Adipose tissue (tissue), 3 donors: Measurements from ENCODE around the gene FAF2. TPM values are rescaled to one million over a fixed set of nuclear protein-coding genes. Genes with fewer than 3 reads are reported as not detected.

ENCODE experiments used
- H3K27ac ChIP-seq: one replicate; pipeline ENCODE4 v1.5.1; 2013; ENCODE audit warnings: low read depth, low read length
- WGBS, 3 donors: extraction: QIAGEN DNeasy Blood & Tissue Kit; methylation state at CpG; one replicate each; pipeline ENCODE4 v1.1.7; 2013; 5-methylcytosine and 5-hydroxymethylcytosine counted together
- polyA plus RNA-seq, 3 donors: library from polyadenylated mRNA; stranded (reverse); fragments of 200-250 nt; gene quantifications; one replicate each; pipeline ENCODE4 v1.2.3, GENCODE V29; 2013
- donor health status: healthy with polysubstance abuse.
- donor health status: Bipolar disorder and iron deficiency.
- donor health status: healthy.

FAF2 gene
- polyA plus RNA-seq, 3 donors = 8.4 to 14.3 (median 9.9) TPM

GRCh38 chr5:176521699-176522263, 73.6 kb downstream of the FAF2 start:
- WGBS, 3 donors = 68 to 81% (median 69%) methylated on average over 10 of the region's 10 CpGs
- no peak overlapping the region for H3K27ac ChIP-seq

- WGBS, 3 donors = 92 to 96% (median 93%) methylated on average over 6 of the region's 6 CpGs
- H3K27ac ChIP-seq = no peak overlapping the region
Observed at GRCh38 chr5:176524138-176524537, 76.0 kb downstream of the FAF2 start.

- no peak overlapping the region for H3K27ac ChIP-seq
- 89 to 94% (median 93%) methylated on average over 15 of the region's 15 CpGs for WGBS, 3 donors
Observed at GRCh38 chr5:176524987-176525386, 76.8 kb downstream of the FAF2 start.

GRCh38 chr5:176525677-176526076, 77.5 kb downstream of the FAF2 start:
- WGBS, 3 donors = 90 to 97% (median 95%) methylated on average over 9 of the region's 9 CpGs
- H3K27ac ChIP-seq = no peak overlapping the region

- WGBS, 3 donors = 92 to 93% (median 92%) methylated on average over 9 of the region's 9 CpGs
- H3K27ac ChIP-seq = no peak overlapping the region
Observed at GRCh38 chr5:176526462-176526861, 78.3 kb downstream of the FAF2 start.

- 86 to 87% (median 87%) methylated on average over 34 of the region's 34 CpGs for WGBS, 3 donors
Observed at GRCh38 chr5:176527246-176528222, 79.3 kb downstream of the FAF2 start.

GRCh38 chr5:176528301-176528700, 80.1 kb downstream of the FAF2 start:
- no peak overlapping the region for H3K27ac ChIP-seq
- WGBS, 3 donors = 67 to 82% (median 73%) methylated on average over 11 of the region's 11 CpGs

More at GRCh38 chr5:176527246-176528222, 79.3 kb downstream of the FAF2 start:
- H3K27ac ChIP-seq = no peak overlapping the region

GRCh38 chr5:176528761-176529115, 80.6 kb downstream of the FAF2 start:
- WGBS, 3 donors = 75 to 93% (median 77%) methylated on average over 17 of the region's 17 CpGs
- H3K27ac ChIP-seq = no peak overlapping the region

- WGBS, 3 donors = 93 to 95% (median 94%) methylated on average over 26 of the region's 26 CpGs
- H3K27ac ChIP-seq = no peak overlapping the region
Observed at GRCh38 chr5:176529116-176529740, 81.0 kb downstream of the FAF2 start.

GRCh38 chr5:176529741-176530141, 81.6 kb downstream of the FAF2 start:
- 50 to 76% (median 61%) methylated on average over 11 of the region's 11 CpGs for WGBS, 3 donors
- H3K27ac ChIP-seq = no peak overlapping the region

- H3K27ac ChIP-seq = no peak overlapping the region
- WGBS, 3 donors = 57 to 78% (median 67%) methylated on average over 26 to 28 of the region's 28 CpGs
Observed at GRCh38 chr5:176530393-176530982, 82.3 kb downstream of the FAF2 start.

GRCh38 chr5:176530983-176531901, 83.1 kb downstream of the FAF2 start:
- no peak overlapping the region for H3K27ac ChIP-seq
- 47 to 66% (median 51%) methylated on average over 24 of the region's 24 CpGs for WGBS, 3 donors

GRCh38 chr5:176531902-176532493, 83.8 kb downstream of the FAF2 start:
- WGBS, 3 donors = 82 to 92% (median 84%) methylated on average over 26 to 28 of the region's 28 CpGs
- no peak overlapping the region for H3K27ac ChIP-seq

GRCh38 chr5:176532795-176533194, 84.6 kb downstream of the FAF2 start:
- WGBS, 3 donors = 79 to 97% (median 81%) methylated on average over 9 of the region's 9 CpGs
- no peak overlapping the region for H3K27ac ChIP-seq

- 14 to 52% (median 25%) methylated on average over 8 of the region's 8 CpGs for whole genome bisulfite sequencing, 3 donors
- H3K27ac ChIP-seq = no peak overlapping the region
Observed at GRCh38 chr5:176533390-176533789, 85.2 kb downstream of the FAF2 start.

GRCh38 chr5:176533894-176534611, 85.9 kb downstream of the FAF2 start:
- H3K27ac ChIP-seq = no peak overlapping the region
- WGBS, 3 donors = 1 to 10% (median 10%) methylated on average over 10 of the region's 10 CpGs

GRCh38 chr5:176534640-176535039, 86.5 kb downstream of the FAF2 start:
- WGBS, 3 donors = 31 to 77% (median 68%) methylated on average over 4 of the region's 4 CpGs
- H3K27ac ChIP-seq = no peak overlapping the region
